ENCODE data around the gene GPR21.
A peak's percentile ranks its signal among the peaks of the same experiment; 100 is the strongest.

The GPR21 gene, protein sequence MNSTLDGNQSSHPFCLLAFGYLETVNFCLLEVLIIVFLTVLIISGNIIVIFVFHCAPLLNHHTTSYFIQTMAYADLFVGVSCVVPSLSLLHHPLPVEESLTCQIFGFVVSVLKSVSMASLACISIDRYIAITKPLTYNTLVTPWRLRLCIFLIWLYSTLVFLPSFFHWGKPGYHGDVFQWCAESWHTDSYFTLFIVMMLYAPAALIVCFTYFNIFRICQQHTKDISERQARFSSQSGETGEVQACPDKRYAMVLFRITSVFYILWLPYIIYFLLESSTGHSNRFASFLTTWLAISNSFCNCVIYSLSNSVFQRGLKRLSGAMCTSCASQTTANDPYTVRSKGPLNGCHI

DNA sequence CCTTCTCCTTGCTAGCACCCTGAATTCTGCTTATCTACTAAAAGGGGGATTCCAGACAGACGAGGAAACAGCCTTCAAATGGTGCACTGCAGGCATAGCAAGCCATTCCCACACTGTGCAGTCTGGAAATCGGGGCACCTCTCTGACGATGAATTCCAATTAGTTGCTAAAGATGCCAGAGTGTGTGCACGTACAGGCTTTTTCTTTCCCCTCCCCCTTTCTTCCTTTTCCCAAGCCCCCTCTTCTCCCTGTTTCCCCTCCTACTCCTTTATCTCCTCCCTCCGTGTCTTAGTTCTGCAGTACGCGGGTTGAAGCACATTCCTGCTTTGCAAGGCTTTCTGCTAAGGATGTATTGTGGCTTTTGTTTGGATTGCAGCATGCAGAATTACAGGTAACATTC lies at the start of gene GPR21:
GPR21 (plus strand) TSS at position 316 of the 400 bp plus-strand sequence. CDS start 900 bp downstream, outside the sequence.
- no peak for DNase-seq

DNA sequence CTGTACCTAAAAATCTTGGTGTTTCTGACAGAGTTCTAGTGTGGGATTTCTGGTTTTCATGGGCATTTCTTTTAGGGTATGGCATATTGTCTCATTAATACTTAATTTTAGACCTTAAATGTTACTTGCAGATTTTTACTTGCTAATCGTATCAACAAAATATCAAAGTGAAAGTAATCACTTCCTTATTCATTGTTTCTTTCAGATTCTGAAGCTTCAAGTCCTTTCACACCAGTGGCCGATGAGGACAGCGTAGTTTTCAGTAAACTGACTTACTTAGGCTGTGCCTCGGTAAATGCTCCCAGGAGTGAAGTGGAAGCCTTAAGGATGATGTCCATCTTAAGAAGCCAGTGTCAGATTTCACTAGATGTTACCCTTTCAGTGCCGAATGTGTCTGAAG lies 47.5 kb upstream of the GPR21 start:
- DNase-seq = no peak

DNA sequence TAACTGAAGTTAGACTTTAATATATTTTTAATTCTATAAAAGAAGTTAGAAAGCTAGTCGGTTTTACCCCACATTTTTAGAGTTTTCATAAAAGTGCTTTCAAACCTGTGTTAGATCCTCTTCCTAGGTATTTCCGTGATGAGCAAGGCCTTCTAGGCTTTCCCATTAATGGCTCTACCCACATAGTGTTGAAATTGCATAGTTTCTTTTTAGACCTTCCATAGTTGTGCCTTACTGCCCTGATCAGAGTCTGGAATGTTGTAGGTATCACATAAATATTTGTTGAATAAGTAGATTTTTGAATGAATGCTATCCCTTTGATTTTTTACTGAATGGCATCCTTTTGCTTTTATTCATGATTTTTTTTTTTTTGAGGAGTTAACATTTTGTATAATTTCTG lies 45.3 kb upstream of the GPR21 start:
- DNase-seq = no peak

DNA sequence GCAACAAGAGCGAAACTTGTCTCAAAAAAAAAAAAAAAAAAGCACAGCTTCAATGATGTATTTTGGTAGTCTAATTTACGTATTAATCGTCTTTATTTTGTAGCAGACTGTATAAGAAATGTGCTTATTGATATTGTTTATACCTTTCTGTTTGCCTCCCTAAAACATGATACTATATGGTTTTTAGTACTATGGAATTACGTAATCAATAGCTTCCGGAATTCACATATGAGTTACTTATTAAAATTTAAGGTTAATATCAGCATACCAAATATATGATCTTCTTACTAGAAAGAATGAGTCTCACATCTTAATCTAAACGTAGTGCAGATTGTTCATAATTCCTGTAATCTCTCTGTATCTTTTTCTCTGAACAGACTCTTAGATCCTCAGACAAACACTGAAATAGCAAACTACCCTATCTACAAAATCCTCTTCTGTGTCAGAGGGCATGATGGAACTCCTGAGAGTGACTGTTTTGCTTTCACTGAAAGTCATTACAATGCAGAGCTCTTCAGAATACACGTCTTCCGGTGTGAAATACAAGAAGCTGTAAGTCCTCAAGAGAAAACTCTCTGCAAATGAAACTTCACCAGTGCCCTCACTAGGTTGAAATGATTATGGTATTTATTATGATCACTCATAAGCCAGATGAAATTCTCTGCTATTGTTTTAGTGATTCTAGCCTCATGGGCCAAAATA lies 44.4 kb upstream of the GPR21 start:
- no peak for DNase-seq

DNA sequence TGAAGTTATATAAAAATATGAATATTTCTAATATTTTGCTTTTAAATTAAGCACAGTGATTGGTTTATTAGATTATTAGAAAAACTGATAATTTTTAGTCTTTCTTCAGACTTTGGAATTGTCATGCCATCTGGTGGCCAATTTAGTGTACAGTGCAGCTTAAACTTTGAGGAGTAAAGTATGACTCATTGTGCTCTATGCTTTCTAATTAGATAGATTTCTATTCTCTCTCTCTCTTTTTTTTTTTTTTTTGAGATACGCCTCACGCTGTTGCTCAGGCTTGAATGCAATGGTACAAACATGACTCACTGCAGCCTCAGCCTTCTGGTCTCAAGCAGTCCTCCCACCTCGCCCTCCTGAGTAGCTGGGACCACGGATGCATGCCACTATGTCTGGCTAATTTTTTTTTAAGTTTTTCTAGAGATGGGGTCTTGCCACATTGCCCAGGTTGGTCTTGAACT lies 42.1 kb upstream of the GPR21 start:
- DNase-seq = peak; percentile 78

DNA sequence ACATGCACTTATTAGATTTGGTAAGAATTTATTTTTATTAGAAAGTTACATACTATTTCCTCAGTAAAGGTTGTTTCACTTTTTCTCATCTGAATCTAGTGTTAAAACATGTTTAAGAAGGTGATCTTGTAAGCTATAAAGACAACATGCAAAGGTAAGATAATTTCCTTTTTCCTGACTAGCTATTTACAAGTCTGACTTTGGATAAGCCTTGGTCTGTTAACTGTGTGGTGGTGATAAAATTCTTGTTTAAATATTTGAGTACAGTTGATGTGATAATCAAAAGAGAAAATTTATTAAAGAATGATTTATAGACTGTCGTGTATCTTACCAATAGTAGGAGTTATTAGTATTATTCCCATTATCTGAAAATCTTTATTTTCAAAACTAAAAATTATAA lies 36.9 kb upstream of the GPR21 start:
- DNase-seq = no peak

DNA sequence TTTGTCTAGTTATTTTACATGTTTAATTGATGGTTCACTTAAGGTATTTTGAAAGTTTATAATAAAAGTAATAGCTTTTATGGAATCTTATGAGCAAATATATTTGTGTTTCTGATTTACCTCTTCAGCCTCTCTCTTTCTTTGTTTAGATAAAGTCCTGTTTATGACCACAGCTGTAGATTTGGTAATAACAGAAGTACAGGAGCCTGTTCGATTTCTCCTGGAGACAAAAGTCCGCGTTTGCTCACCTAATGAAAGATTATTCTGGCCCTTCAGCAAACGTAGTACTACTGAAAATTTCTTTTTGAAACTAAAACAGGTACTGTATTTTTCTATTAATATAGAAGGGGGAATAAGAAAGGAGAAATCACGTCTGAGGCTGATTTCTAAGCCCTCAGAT lies 35.0 kb upstream of the GPR21 start:
- DNase-seq = no peak

DNA sequence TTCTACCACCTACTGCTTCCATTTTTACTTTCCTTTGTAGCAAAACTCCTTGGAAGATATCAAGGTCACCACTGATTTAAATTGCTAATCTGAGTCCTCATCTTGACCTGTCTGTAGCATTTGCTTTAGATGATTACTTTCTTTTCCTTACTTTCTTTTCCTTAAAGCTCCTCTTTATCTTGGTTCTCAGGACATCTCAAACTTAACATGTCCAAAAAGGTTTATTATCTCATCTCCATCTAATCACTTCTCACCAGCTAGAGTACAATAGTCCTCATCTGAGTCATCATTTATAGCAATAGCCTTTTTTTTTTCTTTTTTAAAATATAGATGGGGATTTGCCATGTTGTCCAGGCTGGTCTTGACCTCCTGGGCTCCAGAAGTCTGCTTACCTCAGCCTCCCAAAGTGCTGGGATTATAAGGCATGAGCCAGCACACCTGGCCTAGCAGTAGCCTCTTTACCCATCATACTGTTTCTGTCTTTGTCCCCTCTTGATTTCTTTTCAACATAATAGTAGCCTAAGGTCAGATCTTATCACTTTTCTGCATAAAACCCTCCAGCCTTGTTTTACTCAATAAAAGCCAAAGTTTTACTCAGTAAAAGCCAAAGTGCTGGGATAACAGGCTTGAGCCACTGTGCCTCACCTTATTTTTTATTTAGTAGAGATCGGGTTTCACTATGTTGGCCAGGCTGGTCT lies 32.9 kb upstream of the GPR21 start:
- no peak for DNase-seq

DNA sequence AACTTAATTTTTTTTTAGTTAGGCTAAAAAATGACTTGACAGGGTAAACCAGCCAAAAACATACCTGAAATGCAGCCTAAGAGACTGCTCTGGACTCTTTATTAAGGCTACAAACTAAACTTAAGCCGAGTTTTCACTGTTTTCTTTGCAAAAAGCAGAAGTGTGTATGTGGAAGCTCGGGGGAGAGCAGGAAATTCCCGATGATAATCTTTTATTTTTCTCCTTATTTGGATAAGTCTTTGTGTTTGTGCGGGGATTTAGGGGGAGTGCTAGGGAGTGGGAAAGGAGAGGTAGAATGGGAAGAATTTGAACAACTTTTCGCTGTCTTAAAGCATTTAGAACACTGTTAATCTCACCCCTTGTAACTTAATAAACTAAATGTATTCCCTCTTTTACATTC lies 30.7 kb upstream of the GPR21 start:
- no peak for DNase-seq

DNA sequence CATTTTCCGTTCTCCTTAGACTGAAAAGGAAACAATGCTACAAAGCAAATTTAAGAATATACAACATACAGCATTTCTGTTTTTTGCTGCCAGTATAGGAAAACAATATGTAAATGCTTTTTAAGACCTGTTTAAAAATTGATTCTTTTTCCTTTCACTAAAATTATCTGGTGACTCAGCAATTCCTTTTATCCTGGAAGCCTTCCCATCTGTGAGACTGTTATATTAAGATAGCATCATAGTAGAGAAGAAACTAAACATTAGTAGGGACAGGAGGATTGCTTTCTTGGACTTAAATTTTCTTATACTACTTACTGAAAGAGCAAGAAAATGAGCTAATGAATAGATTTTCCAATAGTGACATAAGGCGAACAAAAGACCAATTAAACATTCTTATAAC lies 30.0 kb upstream of the GPR21 start:
- DNase-seq = no peak

DNA sequence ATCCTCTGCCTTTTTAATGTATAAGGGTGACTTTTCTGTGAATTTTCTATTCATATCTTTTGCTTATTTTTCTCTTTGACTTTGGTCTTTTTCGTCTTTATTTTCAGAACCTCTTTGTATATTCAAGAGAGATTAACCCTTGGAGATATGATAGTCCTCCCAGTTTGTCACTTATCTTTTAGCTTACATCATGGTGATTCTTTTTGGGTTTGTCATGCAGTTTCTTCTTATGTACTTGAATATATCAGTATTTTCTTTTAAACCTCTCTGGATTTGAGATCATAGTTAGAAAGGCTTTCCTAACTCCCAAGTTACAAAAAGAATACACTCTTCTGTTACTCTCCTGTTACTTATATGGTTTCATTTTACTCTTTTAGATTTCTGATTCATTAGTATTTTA lies 27.5 kb upstream of the GPR21 start:
- no peak for DNase-seq

DNA sequence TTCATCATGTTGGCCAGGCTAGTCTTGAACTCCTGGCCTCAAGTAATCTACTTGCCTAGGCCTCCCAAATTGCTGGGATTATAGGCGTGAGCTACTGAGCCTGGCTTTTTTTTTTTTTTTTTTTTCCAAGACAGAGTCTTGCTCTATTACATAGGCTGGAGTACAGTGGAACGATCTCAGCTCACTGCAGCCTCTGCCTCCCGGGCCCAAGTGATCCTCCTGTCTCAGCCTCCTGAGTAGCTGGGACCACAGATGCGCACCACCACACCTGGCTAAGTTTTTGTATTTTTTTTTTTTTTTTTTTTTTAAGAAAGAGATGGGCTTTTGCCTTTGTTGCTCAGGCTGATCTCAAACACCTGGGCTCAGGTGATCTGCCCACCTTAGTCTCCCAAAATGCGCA lies 26.2 kb upstream of the GPR21 start:
- no peak for DNase-seq

DNA sequence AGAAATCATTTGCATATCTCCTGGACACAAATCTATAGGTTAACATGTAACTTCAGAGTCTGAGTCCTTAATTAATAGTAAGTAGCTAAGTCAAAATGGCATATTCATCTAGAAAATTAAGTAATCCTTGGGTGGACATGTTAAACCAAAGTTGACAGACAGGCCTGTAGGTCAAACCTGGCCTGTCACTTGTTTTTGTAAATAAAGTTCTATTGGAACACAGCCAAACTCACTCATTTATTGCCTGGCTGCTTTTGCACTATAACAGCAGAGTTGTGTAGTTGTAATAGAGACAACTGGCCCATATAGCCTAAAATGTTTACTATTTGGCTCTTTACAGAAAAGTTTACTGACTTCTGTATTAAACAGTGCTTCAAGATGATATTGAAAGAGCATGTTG lies 24.6 kb upstream of the GPR21 start:
- no peak for DNase-seq

DNA sequence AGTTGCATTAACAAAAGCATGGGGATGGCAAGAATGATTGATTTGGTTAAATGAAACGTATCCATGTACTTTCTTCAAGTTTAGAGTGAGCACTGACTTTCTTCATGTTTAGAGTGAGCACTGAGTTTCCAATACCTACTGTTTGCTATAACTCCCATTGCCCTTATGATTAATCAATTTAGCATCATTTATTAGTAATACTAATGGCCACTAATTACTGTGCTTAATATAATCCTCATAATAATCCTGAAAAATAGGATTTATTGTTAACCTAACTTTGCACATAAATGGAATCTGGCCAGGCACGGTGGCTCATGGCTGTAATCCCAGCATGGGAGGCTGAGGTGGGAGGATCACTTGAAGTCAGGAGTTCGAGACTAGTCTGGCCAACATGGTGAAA lies 22.1 kb upstream of the GPR21 start:
- DNase-seq = no peak

DNA sequence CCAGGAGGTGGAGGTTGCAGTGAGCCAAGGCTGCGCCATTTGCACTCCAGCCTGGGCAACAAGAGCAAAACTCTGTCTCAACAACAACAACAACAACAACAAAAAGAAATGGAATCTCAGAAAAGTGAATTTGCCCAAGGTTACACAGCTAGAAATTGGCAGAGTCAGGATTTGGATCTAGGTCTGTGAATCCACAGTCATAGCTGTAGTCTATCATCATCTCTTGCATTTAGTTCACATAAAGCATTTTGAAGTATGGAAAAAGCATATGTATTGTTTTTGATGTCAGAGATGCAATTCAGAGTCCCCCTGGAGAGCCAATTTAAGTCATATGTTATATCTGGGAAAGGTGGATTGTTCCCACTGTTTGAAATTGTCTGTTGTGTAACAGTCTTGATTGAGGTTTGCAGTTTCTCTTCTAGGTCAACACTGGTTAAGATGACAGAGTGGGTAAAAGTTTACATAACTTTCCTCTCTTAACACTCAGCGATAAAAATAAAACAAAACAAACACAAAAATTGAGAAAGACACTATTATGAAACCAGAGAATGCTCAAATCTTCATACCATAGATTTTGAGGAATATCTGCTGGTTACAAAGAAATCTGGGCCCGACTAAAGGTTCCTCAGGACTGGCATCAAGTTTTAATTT lies 21.5 kb upstream of the GPR21 start:
- DNase-seq = no peak

DNA sequence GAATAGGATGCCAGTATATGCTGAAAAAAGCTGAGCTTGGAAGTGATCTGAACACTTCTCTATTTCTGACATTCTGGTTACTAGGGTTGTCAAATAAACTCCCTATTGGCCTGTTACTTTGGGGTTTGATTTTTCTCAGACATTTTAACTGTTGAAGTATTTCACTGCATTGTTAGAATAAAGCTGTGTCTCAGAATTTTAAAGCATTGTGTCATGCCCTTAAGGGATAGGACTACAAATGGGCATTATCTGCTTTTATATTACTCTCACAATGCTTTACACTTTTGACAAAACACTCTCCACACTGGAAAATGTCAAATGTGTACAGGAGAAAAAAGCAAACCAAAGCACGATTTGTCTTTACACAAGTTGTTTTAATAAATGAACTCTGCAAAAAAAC lies 16.8 kb upstream of the GPR21 start:
- no peak for DNase-seq

DNA sequence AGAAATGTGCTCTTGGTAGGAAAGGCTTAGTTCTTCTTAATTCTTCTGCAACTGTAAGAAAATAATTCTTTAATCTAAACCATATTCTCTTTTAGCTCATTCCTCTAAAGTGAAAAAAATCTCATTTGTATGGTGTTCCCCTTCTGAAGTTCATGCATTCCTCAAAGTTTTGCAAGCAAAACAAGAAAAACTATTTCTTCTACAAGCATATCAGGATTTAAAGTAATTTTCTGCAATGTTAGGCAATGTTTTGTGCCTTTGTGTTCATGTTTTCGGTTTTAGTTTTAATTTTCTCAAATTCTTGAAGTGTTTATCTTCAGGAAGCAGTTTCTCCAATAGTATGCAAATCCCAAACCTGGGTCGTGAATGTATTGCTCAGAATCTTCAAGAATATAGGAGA lies 12.7 kb upstream of the GPR21 start:
- no peak for DNase-seq

DNA sequence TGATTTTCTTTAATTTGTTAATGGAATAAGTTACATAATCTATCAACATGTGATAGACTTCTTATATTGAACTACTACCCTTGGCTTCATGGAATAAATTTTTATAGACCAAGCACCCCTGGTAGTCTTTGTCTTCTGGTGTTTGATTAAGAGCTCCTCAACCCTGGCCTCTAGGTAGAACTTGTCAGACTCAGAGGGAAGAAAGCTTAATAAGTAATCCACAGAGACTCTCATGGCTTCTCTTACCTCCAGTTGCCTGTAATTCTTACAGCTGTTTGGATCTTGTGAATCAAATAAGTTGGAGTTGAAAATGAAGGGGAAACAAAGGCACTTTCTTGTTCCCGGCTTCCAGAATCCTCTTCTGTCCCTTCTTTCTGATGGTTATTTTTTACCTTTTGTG lies 7.0 kb upstream of the GPR21 start:
- no peak for DNase-seq

DNA sequence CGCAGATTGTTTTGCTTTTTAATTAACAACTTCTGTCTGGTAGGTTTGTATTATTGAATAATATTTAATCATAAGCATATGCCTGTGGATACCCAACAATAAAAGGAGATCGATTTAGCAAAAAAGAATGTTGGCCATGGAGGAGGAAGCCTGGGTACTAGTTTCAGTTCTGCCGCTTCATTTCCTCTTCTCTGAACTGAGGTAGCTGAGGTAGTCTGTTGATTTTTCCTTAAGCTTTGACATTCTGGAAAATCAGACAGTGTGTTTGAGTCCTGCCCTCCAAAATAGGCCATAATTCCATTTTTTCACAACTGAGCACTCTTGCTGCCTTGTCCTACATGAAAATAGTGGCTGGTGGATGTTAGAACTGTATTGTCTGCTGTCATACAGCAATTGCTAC lies 6.0 kb upstream of the GPR21 start:
- no peak for DNase-seq

DNA sequence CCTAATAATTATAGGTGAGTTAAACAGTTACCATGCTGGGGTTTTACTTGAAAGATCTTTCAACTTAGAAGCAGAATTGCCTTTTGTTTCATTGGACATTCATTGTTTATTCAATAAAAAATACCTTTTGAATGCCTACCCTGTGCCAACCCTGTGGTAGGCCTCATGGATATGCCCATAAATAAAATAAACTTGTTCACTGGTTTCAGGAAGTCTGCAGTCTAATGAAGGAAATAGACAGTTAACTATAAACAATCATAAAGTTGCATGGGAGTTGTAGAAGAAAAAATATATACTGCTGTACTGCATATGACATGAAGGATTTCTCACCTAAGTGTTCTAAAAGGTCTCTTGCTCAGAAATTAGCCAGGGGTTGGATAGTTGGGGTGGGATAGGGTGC lies 5.3 kb upstream of the GPR21 start:
- no peak for DNase-seq

DNA sequence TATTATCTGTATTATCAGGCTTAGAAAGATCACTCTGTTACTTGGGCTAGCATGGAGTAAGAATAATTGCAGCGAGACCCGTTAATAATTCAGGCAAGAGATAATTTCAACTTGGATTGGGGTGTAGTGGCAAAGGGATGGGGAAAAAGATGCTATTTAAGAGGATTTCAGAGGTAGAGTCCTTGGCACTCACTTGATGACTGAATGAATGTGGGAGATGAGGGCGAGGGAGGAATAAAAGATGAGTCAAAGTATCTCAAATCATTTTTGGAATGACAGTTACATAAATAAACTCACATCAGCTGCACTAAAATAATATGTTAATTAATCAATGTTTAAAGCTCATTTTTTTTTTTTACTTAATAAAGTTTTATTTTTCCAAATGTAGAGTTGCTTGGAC lies 4.5 kb upstream of the GPR21 start:
- DNase-seq = no peak

DNA sequence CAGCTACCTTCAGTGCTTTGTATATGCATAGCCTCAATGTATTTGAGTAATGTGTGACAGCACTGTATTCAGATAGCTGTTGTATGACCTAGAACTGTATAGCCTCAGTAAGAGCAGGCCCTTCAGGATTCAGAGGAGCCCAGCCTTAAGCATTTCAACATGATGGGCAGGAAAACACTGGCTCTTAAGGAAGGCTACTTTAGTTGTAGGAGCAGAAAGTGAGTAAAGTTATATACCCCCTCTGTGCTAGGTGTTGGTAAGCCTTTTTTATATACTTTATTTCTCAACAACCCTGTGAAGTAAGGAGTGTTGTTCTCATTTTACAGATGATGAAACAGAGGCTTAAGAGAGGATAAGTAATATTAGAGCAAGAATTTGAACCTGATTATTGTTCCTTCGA lies 1.5 kb upstream of the GPR21 start:
- no peak for DNase-seq

DNA sequence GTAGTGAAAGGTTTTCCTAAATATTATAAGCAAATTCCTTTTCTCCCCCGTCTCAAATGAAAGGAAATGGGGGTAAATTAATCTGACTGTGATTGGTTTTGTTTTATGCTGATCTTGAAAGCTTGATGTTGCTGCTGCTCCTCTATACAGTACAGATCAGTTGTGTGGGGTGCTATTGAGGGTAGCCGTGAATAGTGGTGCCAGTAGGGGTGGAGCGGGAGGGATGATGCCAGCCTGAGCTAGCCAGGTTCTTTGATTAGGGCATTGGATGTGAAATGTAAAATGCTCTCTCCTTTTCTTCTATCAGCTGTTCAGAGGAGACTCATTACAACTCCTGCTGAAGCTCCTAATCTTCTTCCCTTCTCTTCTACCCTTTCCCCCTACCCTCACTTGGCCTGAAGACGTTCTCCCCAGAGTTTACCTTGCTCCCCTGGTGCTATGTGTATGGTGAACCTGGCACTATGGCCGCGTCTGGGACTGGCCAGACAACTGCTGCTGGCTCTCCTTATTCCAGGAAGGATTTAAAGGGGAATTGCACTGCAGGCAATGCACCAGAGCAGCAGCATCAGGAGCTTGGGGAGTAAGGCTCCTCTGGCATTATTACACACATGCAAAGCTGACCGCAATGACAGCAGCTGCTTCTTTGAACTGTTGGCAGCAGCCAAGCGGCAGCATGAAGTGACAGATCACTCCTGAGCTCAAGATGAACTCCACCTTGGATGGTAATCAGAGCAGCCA lies 566 bp downstream of the GPR21 start:
- no peak for DNase-seq
